ENCODE data around the gene DLL4. TPM values are rescaled to one million over a fixed set of nuclear protein-coding genes. Genes with fewer than 3 reads are reported as not detected.

DLL4 gene
- total and polyA plus RNA-seq, 4 donors, result 11.8 to 31.8 (median 17.1) TPM

DNA sequence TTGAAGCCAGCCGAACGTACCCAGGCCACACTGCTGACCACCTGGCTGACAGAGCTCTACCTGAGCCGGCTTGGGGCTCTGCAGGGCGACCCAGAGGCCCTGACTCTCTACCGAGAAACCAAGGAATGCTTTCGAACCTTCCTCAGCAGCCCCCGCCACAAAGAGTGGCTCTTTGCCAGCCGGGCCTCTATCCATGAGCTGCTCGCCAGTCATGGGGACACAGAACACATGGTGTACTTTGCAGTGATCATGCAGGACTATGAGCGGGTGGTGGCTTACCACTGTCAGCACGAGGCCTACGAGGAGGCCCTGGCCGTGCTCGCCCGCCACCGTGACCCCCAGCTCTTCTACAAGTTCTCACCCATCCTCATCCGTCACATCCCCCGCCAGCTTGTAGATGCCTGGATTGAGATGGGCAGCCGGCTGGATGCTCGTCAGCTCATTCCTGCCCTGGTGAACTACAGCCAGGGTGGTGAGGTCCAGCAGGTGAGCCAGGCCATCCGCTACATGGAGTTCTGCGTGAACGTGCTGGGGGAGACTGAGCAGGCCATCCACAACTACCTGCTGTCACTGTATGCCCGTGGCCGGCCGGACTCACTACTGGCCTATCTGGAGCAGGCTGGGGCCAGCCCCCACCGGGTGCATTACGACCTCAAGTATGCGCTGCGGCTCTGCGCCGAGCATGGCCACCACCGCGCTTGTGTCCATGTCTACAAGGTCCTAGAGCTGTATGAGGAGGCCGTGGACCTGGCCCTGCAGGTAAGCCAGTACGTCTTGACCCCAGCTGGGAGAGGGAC is 28.7 kb upstream of the DLL4 start:
- Histone ChIP-seq H3K36me3 (ENCODE audit: control insufficient read depth in 4 of 4, insufficient read depth in 4 of 4, low read length in 4 of 4) (peaks cover 19 to 46% (median 35%) of the 10 kb centered on the region in 4 donors), H3K4me3 (no peak overlapping the region), H3K9me3 (ENCODE audit: control insufficient read depth in 4 of 4, insufficient read depth in 3 of 4, low read length in 3 of 4) (no peaks in the 10 kb centered on the region), H3K9ac (ENCODE audit: insufficient read depth in 1 of 2, low read length in 2 of 2) (no peak overlapping the region), H3K27me3 (ENCODE audit: control insufficient read depth in 3 of 3, insufficient read depth in 3 of 3, low read length in 2 of 3) (no peaks in the 10 kb centered on the region), H3K27ac (ENCODE audit: low read depth in 1 of 2, low read length in 1 of 2) (no peak overlapping the region), H3K4me1 (ENCODE audit: control insufficient read depth in 5 of 5, insufficient read depth in 5 of 5, low read length in 5 of 5) (peaks cover 1 to 10% (median 5%) of the 10 kb centered on the region in 5 donors)
- TF ChIP-seq, protein P1, sequence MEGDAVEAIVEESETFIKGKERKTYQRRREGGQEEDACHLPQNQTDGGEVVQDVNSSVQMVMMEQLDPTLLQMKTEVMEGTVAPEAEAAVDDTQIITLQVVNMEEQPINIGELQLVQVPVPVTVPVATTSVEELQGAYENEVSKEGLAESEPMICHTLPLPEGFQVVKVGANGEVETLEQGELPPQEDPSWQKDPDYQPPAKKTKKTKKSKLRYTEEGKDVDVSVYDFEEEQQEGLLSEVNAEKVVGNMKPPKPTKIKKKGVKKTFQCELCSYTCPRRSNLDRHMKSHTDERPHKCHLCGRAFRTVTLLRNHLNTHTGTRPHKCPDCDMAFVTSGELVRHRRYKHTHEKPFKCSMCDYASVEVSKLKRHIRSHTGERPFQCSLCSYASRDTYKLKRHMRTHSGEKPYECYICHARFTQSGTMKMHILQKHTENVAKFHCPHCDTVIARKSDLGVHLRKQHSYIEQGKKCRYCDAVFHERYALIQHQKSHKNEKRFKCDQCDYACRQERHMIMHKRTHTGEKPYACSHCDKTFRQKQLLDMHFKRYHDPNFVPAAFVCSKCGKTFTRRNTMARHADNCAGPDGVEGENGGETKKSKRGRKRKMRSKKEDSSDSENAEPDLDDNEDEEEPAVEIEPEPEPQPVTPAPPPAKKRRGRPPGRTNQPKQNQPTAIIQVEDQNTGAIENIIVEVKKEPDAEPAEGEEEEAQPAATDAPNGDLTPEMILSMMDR (IDR thresholded peaks at IDR 0.05; ENCODE audit: control extremely low read depth, extremely low read depth), result no peak
- ATAC-seq (ENCODE audit: insufficient read depth, low FRiP score), result no peak
- DNase-seq, result no peak
- 94 to 95% methylated on average over 36 of the region's 36 CpGs for WGBS, 2 donors

DNA sequence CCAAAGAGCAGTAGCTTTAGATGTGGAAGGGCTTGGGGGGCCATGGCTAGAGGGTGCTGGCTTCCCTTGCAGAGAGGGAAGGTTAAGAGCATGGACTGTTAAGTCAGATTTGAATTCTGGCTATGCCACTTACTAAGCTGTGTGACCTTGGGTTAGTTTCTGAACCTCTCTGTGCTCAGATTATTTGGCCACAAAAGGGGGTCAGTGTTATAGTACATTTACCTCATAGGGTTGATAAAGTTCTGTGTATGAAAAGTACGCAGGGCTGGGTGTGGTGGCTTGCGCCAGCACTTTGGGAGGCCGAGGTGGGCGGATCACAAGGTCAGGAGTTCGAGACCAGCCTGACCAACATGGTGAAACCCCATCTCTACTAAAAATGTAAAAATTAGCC is 28.1 kb upstream of the DLL4 start:
- Histone ChIP-seq H3K27ac (ENCODE audit: low read depth in 1 of 2, low read length in 1 of 2) (no peak overlapping the region), H3K27me3 (ENCODE audit: control insufficient read depth in 3 of 3, insufficient read depth in 3 of 3, low read length in 2 of 3) (no peaks in the 10 kb centered on the region), H3K9ac (ENCODE audit: insufficient read depth in 1 of 2, low read length in 2 of 2) (no peak overlapping the region), H3K9me3 (ENCODE audit: control insufficient read depth in 4 of 4, insufficient read depth in 3 of 4, low read length in 3 of 4) (no peaks in the 10 kb centered on the region), H3K36me3 (ENCODE audit: control insufficient read depth in 4 of 4, insufficient read depth in 4 of 4, low read length in 4 of 4) (peaks cover 19 to 46% (median 31%) of the 10 kb centered on the region in 4 donors), H3K4me1 (ENCODE audit: control insufficient read depth in 5 of 5, insufficient read depth in 5 of 5, low read length in 5 of 5) (peaks cover 0 to 9% (median 7%) of the 10 kb centered on the region in 5 donors), H3K4me3 (no peak overlapping the region)
- DNase-seq (no peak), ATAC-seq (ENCODE audit: insufficient read depth, low FRiP score) (no peak)
- WGBS, 2 donors, result 73% methylated on average over 5 of the region's 5 CpGs
- TF ChIP-seq, protein P1 (IDR thresholded peaks at IDR 0.05; ENCODE audit: control extremely low read depth, extremely low read depth), result no peak

DNA sequence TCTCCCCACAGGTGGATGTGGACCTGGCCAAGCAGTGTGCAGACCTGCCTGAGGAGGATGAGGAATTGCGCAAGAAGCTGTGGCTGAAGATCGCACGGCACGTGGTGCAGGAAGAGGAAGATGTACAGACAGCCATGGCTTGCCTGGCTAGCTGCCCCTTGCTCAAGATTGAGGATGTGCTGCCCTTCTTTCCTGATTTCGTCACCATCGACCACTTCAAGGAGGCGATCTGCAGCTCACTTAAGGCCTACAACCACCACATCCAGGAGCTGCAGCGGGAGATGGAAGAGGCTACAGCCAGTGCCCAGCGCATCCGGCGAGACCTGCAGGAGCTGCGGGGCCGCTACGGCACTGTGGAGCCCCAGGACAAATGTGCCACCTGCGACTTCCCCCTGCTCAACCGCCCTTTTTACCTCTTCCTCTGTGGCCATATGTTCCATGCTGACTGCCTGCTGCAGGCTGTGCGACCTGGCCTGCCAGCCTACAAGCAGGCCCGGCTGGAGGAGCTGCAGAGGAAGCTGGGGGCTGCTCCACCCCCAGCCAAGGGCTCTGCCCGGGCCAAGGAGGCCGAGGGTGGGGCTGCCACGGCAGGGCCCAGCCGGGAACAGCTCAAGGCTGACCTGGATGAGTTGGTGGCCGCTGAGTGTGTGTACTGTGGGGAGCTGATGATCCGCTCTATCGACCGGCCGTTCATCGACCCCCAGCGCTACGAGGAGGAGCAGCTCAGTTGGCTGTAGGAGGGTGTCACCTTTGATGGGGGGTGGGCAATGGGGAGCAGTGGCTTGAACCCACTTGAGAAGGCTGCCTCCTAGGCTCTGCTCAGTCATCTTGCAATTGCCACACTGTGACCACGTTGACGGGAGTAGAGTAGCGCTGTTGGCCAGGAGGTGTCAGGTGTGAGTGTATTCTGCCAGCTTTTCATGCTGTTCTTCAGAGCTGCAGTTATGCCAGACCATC is 26.3 kb upstream of the DLL4 start:
- ATAC-seq (ENCODE audit: insufficient read depth, low FRiP score) (no peak), DNase-seq (no peak)
- WGBS, 2 donors, result 35 to 65% methylated on average over 33 of the region's 33 CpGs
- H3K9me3 ChIP-seq (ENCODE audit: control insufficient read depth in 4 of 4, insufficient read depth in 3 of 4, low read length in 3 of 4), result no peaks in the 10 kb centered on the region
- no peak overlapping the region for H3K4me3 ChIP-seq
- H3K27me3 ChIP-seq (ENCODE audit: control insufficient read depth in 3 of 3, insufficient read depth in 3 of 3, low read length in 2 of 3), result no peaks in the 10 kb centered on the region
- TF ChIP-seq, protein P1 (IDR thresholded peaks at IDR 0.05; ENCODE audit: control extremely low read depth, extremely low read depth), result no peak
- peaks cover 18 to 46% (median 28%) of the 10 kb centered on the region in 4 donors for H3K36me3 ChIP-seq (ENCODE audit: control insufficient read depth in 4 of 4, insufficient read depth in 4 of 4, low read length in 4 of 4)
- peaks cover 4 to 25% (median 20%) of the 10 kb centered on the region in 5 donors for H3K4me1 ChIP-seq (ENCODE audit: control insufficient read depth in 5 of 5, insufficient read depth in 5 of 5, low read length in 5 of 5)
- peak overlapping the region in 1 of 2 donors; percentile 36 for H3K27ac ChIP-seq (ENCODE audit: low read depth in 1 of 2, low read length in 1 of 2)
- no peak overlapping the region for H3K9ac ChIP-seq (ENCODE audit: insufficient read depth in 1 of 2, low read length in 2 of 2)

Data from lung (tissue), 12 donors.